IMR-90 (cell line): ENCODE measurements around the gene LDLRAD4. TPM values are rescaled to one million over a fixed set of nuclear protein-coding genes. Genes with fewer than 3 reads are reported as not detected.

Experiments
- ATAC-seq: fragments of 200-7000 bp; cut with Tn5 transposase; 2 replicates; pipeline ENCODE4 v1.9.1; 2020; ENCODE audit warnings: low read depth, mild to moderate bottlenecking, moderate library complexity
- BruUV-seq: library from RNA; stranded (reverse); fragments of 400-500 nt; replicated peaks from 2 replicates; lab custom pipeline; 2021; lab: Mats Ljungman, UMichigan
- CTCF ChIA-PET: fragments of 300-600 bp; formaldehyde crosslinking; extraction: SDS; loops from one replicate; lab custom pipeline; 2021; ENCODE audit warnings: antibody characterized with exemption; lab: Yijun Ruan, JAX
- POLR2A ChIA-PET: fragments of 300-600 bp; sonication (Branson Sonifier 250); formaldehyde crosslinking; loops from one replicate; lab custom pipeline; 2022; ENCODE audit warnings: antibody characterized with exemption; ENCODE audit not compliant: unreplicated experiment; lab: Charles Lee
- DNase-seq: peaks from one replicate; pipeline ENCODE4 v3.0.0; 2013
- H2AFZ ChIP-seq: replicated peaks from 2 replicates; pipeline ENCODE3; 2013; ENCODE audit warnings: low read length, mild to moderate bottlenecking; ENCODE audit not compliant: poor library complexity
- H2AK5ac ChIP-seq: 2 replicates; pipeline ENCODE4 v1.6.1; 2013; ENCODE audit warnings: low read depth, low read length, inconsistent platforms
- H2AK9ac ChIP-seq: replicated peaks from 2 replicates; pipeline ENCODE3; 2013; ENCODE audit warnings: mild to moderate bottlenecking, low read depth, low read length, moderate library complexity; ENCODE audit not compliant: poor library complexity
- H2BK120ac ChIP-seq: 2 replicates; pipeline ENCODE4 v1.6.1; 2013; ENCODE audit warnings: low read depth, low read length, inconsistent platforms
- H2BK15ac ChIP-seq: 3 replicates; pipeline ENCODE4 v1.6.1; 2013; ENCODE audit warnings: low read depth, low read length, inconsistent platforms
- H2BK20ac ChIP-seq: 2 replicates; pipeline ENCODE4 v1.6.1; 2013; ENCODE audit warnings: low read depth, mild to moderate bottlenecking, inconsistent platforms, low read length, moderate library complexity
- H2BK5ac ChIP-seq: 2 replicates; pipeline ENCODE4 v1.6.1; 2013; ENCODE audit warnings: mild to moderate bottlenecking, low read depth, low read length, inconsistent platforms; ENCODE audit not compliant: poor library complexity, severe bottlenecking
- H3K14ac ChIP-seq: replicated peaks from 2 replicates; pipeline ENCODE4 v1.6.1; 2013; ENCODE audit warnings: low read depth, low read length, inconsistent platforms
- H3K18ac ChIP-seq: 2 replicates; pipeline ENCODE4 v1.6.1; 2013; ENCODE audit warnings: low read depth, low read length, control low read depth
- H3K23ac ChIP-seq: 2 replicates; pipeline ENCODE4 v1.6.1; 2013; ENCODE audit warnings: low read depth, low read length, inconsistent platforms
- H3K27ac ChIP-seq: 2 replicates; pipeline ENCODE4 v1.5.1; 2013; ENCODE audit warnings: mild to moderate bottlenecking, control low read depth, low read length; ENCODE audit not compliant: insufficient read depth
- H3K27me3 ChIP-seq: 2 replicates; pipeline ENCODE4 v1.6.1; 2013; ENCODE audit warnings: low read length; ENCODE audit not compliant: control insufficient read depth, insufficient read depth
- H3K36me3 ChIP-seq: 2 replicates; pipeline ENCODE4 v1.6.1; 2013; ENCODE audit warnings: low read length, mixed read lengths; ENCODE audit not compliant: control insufficient read depth, insufficient read depth
- H3K4ac ChIP-seq: 2 replicates; pipeline ENCODE4 v1.6.1; 2013; ENCODE audit warnings: low read depth, low read length, inconsistent platforms
- H3K4me1 ChIP-seq: 2 replicates; pipeline ENCODE4 v1.6.1; 2013; ENCODE audit warnings: low read length, mixed read lengths; ENCODE audit not compliant: control insufficient read depth, insufficient read depth
- H3K4me2 ChIP-seq: 2 replicates; pipeline ENCODE4 v1.6.1; 2013; ENCODE audit warnings: low read depth, mild to moderate bottlenecking, control low read depth, low read length, moderate library complexity
- H3K4me3 ChIP-seq: 2 replicates; pipeline ENCODE4 v1.5.1; 2013; ENCODE audit warnings: low read depth, mild to moderate bottlenecking, control low read depth, low read length, moderate library complexity; ENCODE audit not compliant: insufficient read depth
- H3K56ac ChIP-seq: 2 replicates; pipeline ENCODE4 v1.6.1; 2013; ENCODE audit warnings: low read length, inconsistent platforms; ENCODE audit not compliant: insufficient read depth; ENCODE audit errors: extremely low read depth
- H3K79me1 ChIP-seq, 2 experiments: 2 replicates each; pipeline ENCODE4 v1.6.1; 2013; ENCODE audit warnings: low read length in 2 of 2, inconsistent platforms in 1 of 2, low read depth in 1 of 2
- H3K9ac ChIP-seq: 2 replicates; pipeline ENCODE4 v1.6.1; 2013; ENCODE audit warnings: low read depth, low read length, control low read depth
- H3K9me1 ChIP-seq: 2 replicates; pipeline ENCODE4 v1.6.1; 2013; ENCODE audit warnings: low read length, inconsistent platforms; ENCODE audit not compliant: insufficient read depth
- H3K9me3 ChIP-seq: 2 replicates; pipeline ENCODE4 v1.6.1; 2013; ENCODE audit warnings: low read length; ENCODE audit not compliant: control insufficient read depth, insufficient read depth
- H4K20me1 ChIP-seq: 2 replicates; pipeline ENCODE4 v1.6.1; 2013; ENCODE audit warnings: low read length, inconsistent platforms; ENCODE audit not compliant: insufficient read depth
- H4K5ac ChIP-seq: 2 replicates; pipeline ENCODE4 v1.6.1; 2013; ENCODE audit warnings: mild to moderate bottlenecking, low read depth, low read length, control low read depth
- H4K8ac ChIP-seq, 2 experiments: 2 replicates each; pipeline ENCODE4 v1.6.1; 2013; ENCODE audit warnings: low read depth in 2 of 2, low read length in 2 of 2, control low read depth in 1 of 2, inconsistent platforms in 1 of 2
- H4K91ac ChIP-seq: 2 replicates; pipeline ENCODE4 v1.6.1; 2013; ENCODE audit warnings: low read depth, low read length, inconsistent platforms; ENCODE audit not compliant: insufficient read depth
- BHLHE40 ChIP-seq: fragments of 150-350 bp; IDR thresholded peaks from 2 replicates; pipeline ENCODE4 v1.6.1; 2016; ENCODE audit warnings: mild to moderate bottlenecking, low read depth, low read length
- CEBPB ChIP-seq: IDR thresholded peaks from 2 replicates; pipeline ENCODE4 v1.6.1; 2012; ENCODE audit warnings: low read depth, low read length, improper control_type of control experiment
- CHD1 ChIP-seq: IDR thresholded peaks from 2 replicates; pipeline ENCODE4 v1.6.1; 2012; ENCODE audit warnings: low read depth, low read length, improper control_type of control experiment
- FOS ChIP-seq: fragments of 150-350 bp; IDR thresholded peaks from 2 replicates; pipeline ENCODE4 v1.6.1; 2016; ENCODE audit warnings: low read depth, low read length
- MAFK ChIP-seq: IDR thresholded peaks from 2 replicates; pipeline ENCODE4 v1.6.1; 2012; ENCODE audit warnings: low read depth, low read length, improper control_type of control experiment
- MAZ ChIP-seq: IDR thresholded peaks from 2 replicates; pipeline ENCODE4 v1.6.1; 2012; ENCODE audit warnings: low read depth, mild to moderate bottlenecking, low read length, improper control_type of control experiment, moderate library complexity, borderline replicate concordance
- MXI1 ChIP-seq: IDR thresholded peaks from 2 replicates; pipeline ENCODE4 v1.6.1; 2012; ENCODE audit warnings: low read depth, mild to moderate bottlenecking, low read length, moderate library complexity, borderline replicate concordance
- NFE2L2 ChIP-seq: fragments of 150-350 bp; IDR thresholded peaks from 2 replicates; pipeline ENCODE4 v1.6.1; 2016; ENCODE audit warnings: low read depth, mild to moderate bottlenecking, low read length
- POLR2A ChIP-seq: IDR thresholded peaks from 2 replicates; pipeline ENCODE4 v1.6.1; 2012; ENCODE audit warnings: mild to moderate bottlenecking, low read depth, low read length
- RAD21 ChIP-seq: IDR thresholded peaks from 2 replicates; pipeline ENCODE4 v1.6.1; 2012; ENCODE audit warnings: low read length, improper control_type of control experiment
- RCOR1 ChIP-seq: IDR thresholded peaks from 2 replicates; pipeline ENCODE4 v1.6.1; 2012; ENCODE audit warnings: mild to moderate bottlenecking, low read length, improper control_type of control experiment; ENCODE audit not compliant: insufficient replicate concordance
- SMC3 ChIP-seq: fragments of 150-350 bp; IDR thresholded peaks from 2 replicates; pipeline ENCODE4 v1.6.1; 2016; ENCODE audit warnings: low read depth, mild to moderate bottlenecking, antibody characterized with exemption, low read length, moderate library complexity
- WGBS, 2 experiments: methylation state at CpG; one replicate each; pipeline versions ENCODE4 v1.1.5 to v1.1.7; 2013; ENCODE audit warnings: missing lambda C conversion rate in 2 of 2; ENCODE audit not compliant: insufficient read length in 1 of 2; ENCODE audit errors: extremely low coverage in 2 of 2; 5-methylcytosine and 5-hydroxymethylcytosine counted together
- dilution Hi-C: fragments of 300-500 bp; cut with HindIII; formaldehyde crosslinking; loops from one replicate; pipeline ENCODE4 v1.14.3; 2018; ENCODE audit warnings: low sequenced_read_pairs; ENCODE audit not compliant: unreplicated experiment
- in situ Hi-C: fragments of 300-500 bp; cut with MboI; formaldehyde crosslinking; loops from 3 replicates; pipeline ENCODE4 v1.14.3; 2019; ENCODE audit warnings: low sequenced_read_pairs, inconsistent platforms, mixed read lengths
- intact Hi-C: fragments of 100-400 bp; cut with micrococcal nuclease; formaldehyde crosslinking; loops from 2 replicates; pipeline ENCODE4 v1.10.0; 2022
- polyA plus RNA-seq, 3 experiments: library from polyadenylated mRNA; depleted of rRNA; stranded (reverse); fragments of >200 nt; gene quantifications; 2 replicates each; pipeline ENCODE4 v1.2.3, GENCODE V29; 2012; ENCODE audit warnings: low replicate concordance in 1 of 3
- total RNA-seq: library from RNA; depleted of rRNA; stranded (reverse); fragments of >200 nt; gene quantifications from 2 replicates; pipeline ENCODE4 v1.2.3, GENCODE V29; 2012
- TF ChIP-seq, protein P1 (sequence below): fragments of 150-350 bp; IDR thresholded peaks from 2 replicates; pipeline ENCODE4 v1.6.1; 2017; ENCODE audit warnings: mild to moderate bottlenecking, antibody characterized with exemption, low read length, low read depth
- TF ChIP-seq, protein P2 (sequence below): conservative IDR thresholded peaks from 2 replicates; pipeline ENCODE4 v1.5.1; 2012; ENCODE audit warnings: mild to moderate bottlenecking, low read depth, low read length, improper control_type of control experiment
- TF ChIP-seq, protein P3 (sequence below): fragments of 150-350 bp; IDR thresholded peaks from 2 replicates; pipeline ENCODE4 v1.6.1; 2016; ENCODE audit warnings: low read depth, mild to moderate bottlenecking, low read length, moderate library complexity, borderline replicate concordance

Gene LDLRAD4
- total and polyA plus RNA-seq, 2 of the 4 experiments (the other 2 are of a cell fraction): not detected

DNA sequence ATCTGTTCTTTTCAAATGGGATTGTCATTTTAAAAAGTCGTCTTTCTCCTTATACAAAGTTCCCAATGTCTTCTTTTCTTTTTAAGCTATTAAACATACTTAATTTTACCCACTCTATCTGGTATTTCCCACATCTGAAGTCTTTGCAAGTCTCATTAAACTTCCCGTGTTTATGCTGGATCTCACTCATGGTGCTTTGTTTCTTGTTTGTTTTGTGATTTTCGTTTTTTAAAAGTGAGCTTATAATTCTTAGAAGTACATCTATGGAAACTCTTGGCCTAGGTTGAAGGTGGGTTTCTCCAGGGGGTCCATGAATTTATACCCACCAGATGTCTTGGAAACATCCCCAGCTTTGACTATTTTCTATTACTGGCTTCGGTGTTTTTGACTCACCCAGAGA, 299.8 kb downstream of the LDLRAD4 start:
- no peak overlapping the region for H3K18ac ChIP-seq
- in situ Hi-C loops: no loop called here
- DNase-seq (no peak), ATAC-seq (no peak)
- H3K9ac ChIP-seq: no peak overlapping the region
- no peak overlapping the region for H2AFZ ChIP-seq
- H3K36me3 ChIP-seq: no peaks in the 10 kb centered on the region
- no peaks in the 10 kb centered on the region for H3K4me1 ChIP-seq
- H3K4ac ChIP-seq: no peak overlapping the region
- H3K4me3 ChIP-seq: no peak overlapping the region
- WGBS, 2 experiments: no CpG with 5 or more reads among the region's 4 CpGs
- H3K9me1 ChIP-seq: no peaks in the 10 kb centered on the region
- H4K20me1 ChIP-seq: no peaks in the 10 kb centered on the region
- no peaks in the 10 kb centered on the region for H3K9me3 ChIP-seq
- no peak overlapping the region for H3K23ac ChIP-seq
- no peak overlapping the region for H2BK20ac ChIP-seq
- no peak for TF ChIP-seq CEBPB
- TF ChIP-seq FOS: no peak
- no peak for TF ChIP-seq MXI1
- TF ChIP-seq, protein P1, sequence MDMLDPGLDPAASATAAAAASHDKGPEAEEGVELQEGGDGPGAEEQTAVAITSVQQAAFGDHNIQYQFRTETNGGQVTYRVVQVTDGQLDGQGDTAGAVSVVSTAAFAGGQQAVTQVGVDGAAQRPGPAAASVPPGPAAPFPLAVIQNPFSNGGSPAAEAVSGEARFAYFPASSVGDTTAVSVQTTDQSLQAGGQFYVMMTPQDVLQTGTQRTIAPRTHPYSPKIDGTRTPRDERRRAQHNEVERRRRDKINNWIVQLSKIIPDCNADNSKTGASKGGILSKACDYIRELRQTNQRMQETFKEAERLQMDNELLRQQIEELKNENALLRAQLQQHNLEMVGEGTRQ: no peak
- TF ChIP-seq RCOR1: no peak
- TF ChIP-seq BHLHE40: no peak
- no peak for TF ChIP-seq NFE2L2
- TF ChIP-seq, protein P2, sequence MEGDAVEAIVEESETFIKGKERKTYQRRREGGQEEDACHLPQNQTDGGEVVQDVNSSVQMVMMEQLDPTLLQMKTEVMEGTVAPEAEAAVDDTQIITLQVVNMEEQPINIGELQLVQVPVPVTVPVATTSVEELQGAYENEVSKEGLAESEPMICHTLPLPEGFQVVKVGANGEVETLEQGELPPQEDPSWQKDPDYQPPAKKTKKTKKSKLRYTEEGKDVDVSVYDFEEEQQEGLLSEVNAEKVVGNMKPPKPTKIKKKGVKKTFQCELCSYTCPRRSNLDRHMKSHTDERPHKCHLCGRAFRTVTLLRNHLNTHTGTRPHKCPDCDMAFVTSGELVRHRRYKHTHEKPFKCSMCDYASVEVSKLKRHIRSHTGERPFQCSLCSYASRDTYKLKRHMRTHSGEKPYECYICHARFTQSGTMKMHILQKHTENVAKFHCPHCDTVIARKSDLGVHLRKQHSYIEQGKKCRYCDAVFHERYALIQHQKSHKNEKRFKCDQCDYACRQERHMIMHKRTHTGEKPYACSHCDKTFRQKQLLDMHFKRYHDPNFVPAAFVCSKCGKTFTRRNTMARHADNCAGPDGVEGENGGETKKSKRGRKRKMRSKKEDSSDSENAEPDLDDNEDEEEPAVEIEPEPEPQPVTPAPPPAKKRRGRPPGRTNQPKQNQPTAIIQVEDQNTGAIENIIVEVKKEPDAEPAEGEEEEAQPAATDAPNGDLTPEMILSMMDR: no peak
- no peak for TF ChIP-seq SMC3
- no peak for TF ChIP-seq CHD1
- TF ChIP-seq MAZ: no peak
- no peak for TF ChIP-seq MAFK
- TF ChIP-seq, protein P3, sequence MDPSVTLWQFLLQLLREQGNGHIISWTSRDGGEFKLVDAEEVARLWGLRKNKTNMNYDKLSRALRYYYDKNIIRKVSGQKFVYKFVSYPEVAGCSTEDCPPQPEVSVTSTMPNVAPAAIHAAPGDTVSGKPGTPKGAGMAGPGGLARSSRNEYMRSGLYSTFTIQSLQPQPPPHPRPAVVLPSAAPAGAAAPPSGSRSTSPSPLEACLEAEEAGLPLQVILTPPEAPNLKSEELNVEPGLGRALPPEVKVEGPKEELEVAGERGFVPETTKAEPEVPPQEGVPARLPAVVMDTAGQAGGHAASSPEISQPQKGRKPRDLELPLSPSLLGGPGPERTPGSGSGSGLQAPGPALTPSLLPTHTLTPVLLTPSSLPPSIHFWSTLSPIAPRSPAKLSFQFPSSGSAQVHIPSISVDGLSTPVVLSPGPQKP: no peak
- no peak for TF ChIP-seq RAD21
- no peak for TF ChIP-seq POLR2A
- H4K8ac ChIP-seq: no peak overlapping the region
- H2BK5ac ChIP-seq: no peak overlapping the region
- H4K91ac ChIP-seq: no peak overlapping the region
- intact Hi-C loops: no loop called here
- H3K79me1 ChIP-seq: no peaks in the 10 kb centered on the region
- dilution Hi-C loops: no loop called here
- H2BK15ac ChIP-seq: no peak overlapping the region
- no peak overlapping the region for H3K27ac ChIP-seq
- no peak overlapping the region for H2AK9ac ChIP-seq
- H3K4me2 ChIP-seq: no peak overlapping the region
- H2BK120ac ChIP-seq: no peak overlapping the region
- H3K27me3 ChIP-seq: no peaks in the 10 kb centered on the region; the same call in 1 of the 2 replicates
- H3K14ac ChIP-seq: no peak overlapping the region
- H2AK5ac ChIP-seq: no peak overlapping the region
- CTCF ChIA-PET: interaction anchor here (0.6 kb wide), 1 partner anchor 95 kb away, joined by 3 read pairs; no protein-coding TSS in a partner anchor
- H3K56ac ChIP-seq: no peak overlapping the region
- POLR2A ChIA-PET: no interaction called here
- no TSS peak for BruUV-seq
- H4K5ac ChIP-seq: no peak overlapping the region
